Measurements from ENCODE around the gene CRYGS. TPM values are rescaled to one million over a fixed set of nuclear protein-coding genes. Genes with fewer than 3 reads are reported as not detected.

The CRYGS gene
- total and polyA plus RNA-seq, 9 of the 15 experiments (the other 6 are each of a cell fraction or from before 2014, with no cell fraction given), result 1.5 to 3.8 (median 2.0) TPM

GRCh38 chr3:186570096-186570940 is 26.1 kb upstream of the CRYGS start, which contains the start of gene DNAJB11 (continued):
- TF ChIP-seq ZNF354B (CRISPR knock-in tag; IDR thresholded peaks at IDR 0.05), result no peak
- no peak for TF ChIP-seq ZNF197 (CRISPR knock-in tag; IDR thresholded peaks at IDR 0.05; ENCODE audit: low read depth)
- peak; percentile 51 for TF ChIP-seq SMAD1 (IDR thresholded peaks at IDR 0.05; ENCODE audit: low read depth, low read length, partially characterized antibody)
- TF ChIP-seq HDAC8 (tag; IDR thresholded peaks at IDR 0.05), result no peak
- TF ChIP-seq MYC (IDR thresholded peaks at IDR 0.05; ENCODE audit: low read depth, low read length), result peak; percentile 46
- TF ChIP-seq MYC (CRISPR knock-in tag; IDR thresholded peaks at IDR 0.05; ENCODE audit: borderline replicate concordance, low read depth), result no peak
- no peak for TF ChIP-seq ZNF407 (IDR thresholded peaks at IDR 0.05; ENCODE audit: low read depth)
- TF ChIP-seq CSDE1 (IDR thresholded peaks at IDR 0.05), result no peak; a peak in 1 of 4 replicates
- TF ChIP-seq ZNF239 (CRISPR knock-in tag; IDR thresholded peaks at IDR 0.05), result no peak
- no peak for TF ChIP-seq IRF9 (tag; IDR thresholded peaks at IDR 0.05)
- TF ChIP-seq SAP30 (IDR thresholded peaks at IDR 0.05; ENCODE audit: borderline replicate concordance, insufficient read depth, low read depth, low read length, poor library complexity, severe bottlenecking), result peak; percentile 90
- no peak for TF ChIP-seq XRCC4 (IDR thresholded peaks at IDR 0.05; ENCODE audit: extremely low read depth, insufficient read depth, insufficient read length)
- no peak for TF ChIP-seq ZBTB1 (CRISPR knock-in tag; IDR thresholded peaks at IDR 0.05; ENCODE audit: borderline replicate concordance, low read depth)
- TF ChIP-seq MCM7 (IDR thresholded peaks at IDR 0.05), result no peak
- TF ChIP-seq HEY1 (CRISPR knock-in tag; IDR thresholded peaks at IDR 0.05; ENCODE audit: borderline replicate concordance), result no peak
- TF ChIP-seq EHMT2 (IDR thresholded peaks at IDR 0.05), result no peak
- 0 out of 2 replicates have a peak, but pooled peaks have one; percentile 1 for TF ChIP-seq NFRKB (IDR thresholded peaks at IDR 0.05; ENCODE audit: low read depth)
- TF ChIP-seq HDGF (IDR thresholded peaks at IDR 0.05), result no peak
